ENCODE results near the gene EMC6. TPM values are rescaled to one million over a fixed set of nuclear protein-coding genes. Genes with fewer than 3 reads are reported as not detected.

EMC6 gene
- total RNA-seq, 8 experiments from 2014 or later: 21.1 to 60.8 (median 38.2) TPM

GRCh38 chr17:3657874-3658783, 10.5 kb upstream of the EMC6 start:
- WGBS, 10 experiments: 89 to 100% (median 92%) methylated on average over 1 to 6 of the region's 42 CpGs; no CpG with 5 or more reads in 4 of the 10 experiments
- H3K27ac ChIP-seq: no peak overlapping the region
- peak in 1 of 8 experiments; percentile 6 for ATAC-seq (replicated peaks in 6 of 8)
- H3K4me1 ChIP-seq (replicated peaks in 1 of 2): peaks cover 2 to 14% of the 10 kb centered on the region in 2 donors
- no peak overlapping the region for H3K4me3 ChIP-seq
- in situ Hi-C loops (cut with MboI; ENCODE audit: low pct_unique_long_range_greater_than_20kb in 2 of 9, low sequenced_read_pairs in 9 of 9, unreplicated experiment in 9 of 9): loop anchor here in 1 of 9 experiments (25.0 kb wide), 1 partner anchor 96 kb away; the partner anchor contains the start of gene TRPV3

DNA sequence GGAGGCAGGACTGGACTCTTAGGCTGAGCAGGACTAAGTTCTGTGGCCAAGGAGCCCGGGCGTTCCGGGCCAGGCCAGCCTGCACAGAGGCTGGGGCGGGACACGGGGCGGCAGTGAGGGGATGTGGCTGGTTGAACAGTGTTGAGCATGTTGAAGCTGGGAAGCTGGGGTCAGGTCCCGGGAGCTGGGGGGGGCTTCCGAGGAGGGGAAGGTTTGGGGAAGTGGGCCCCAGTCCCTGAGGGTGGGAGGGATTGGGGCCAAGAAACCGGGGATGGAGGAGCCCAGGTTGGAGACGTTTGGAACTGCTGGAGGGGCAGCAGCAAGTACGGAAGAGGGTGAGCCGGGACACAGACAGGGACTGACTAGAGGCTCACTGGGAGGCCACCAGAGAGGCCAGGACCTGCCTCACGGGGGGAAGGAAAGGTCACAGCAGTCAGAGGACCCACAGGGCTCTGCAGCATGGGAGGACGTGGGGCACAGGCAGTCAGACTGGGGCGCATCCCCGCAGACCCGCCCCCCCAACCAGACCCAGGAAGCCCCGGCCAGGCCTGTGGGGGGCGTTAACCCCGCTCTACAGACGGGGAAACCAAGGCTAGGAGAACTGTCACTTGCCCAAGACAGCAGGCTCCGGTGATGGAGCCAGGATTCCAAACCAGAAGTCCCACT, 9.7 kb upstream of the EMC6 start:
- no CpG with 5 or more reads among the region's 22 CpGs for WGBS, 10 experiments
- in situ Hi-C loops (cut with MboI; ENCODE audit: low pct_unique_long_range_greater_than_20kb in 2 of 9, low sequenced_read_pairs in 9 of 9, unreplicated experiment in 9 of 9): loop anchor here in 1 of 9 experiments (25.0 kb wide), 1 partner anchor 97 kb away; the partner anchor contains the start of gene TRPV3

GRCh38 chr17:3659541-3660111, 9.0 kb upstream of the EMC6 start:
- ATAC-seq (replicated peaks in 6 of 8): peak in 6 of 8 experiments; percentile 4 to 76 (median 36)
- Histone ChIP-seq H3K4me3 (no peak overlapping the region), H3K4me1 (replicated peaks in 1 of 2) (peaks cover 2 to 15% of the 10 kb centered on the region in 2 donors), H3K27ac (peak overlapping the region in 1 of 2 donors; percentile 53)
- in situ Hi-C loops (cut with MboI; ENCODE audit: low pct_unique_long_range_greater_than_20kb in 2 of 9, low sequenced_read_pairs in 9 of 9, unreplicated experiment in 9 of 9): loop anchor here in 1 of 9 experiments (25.0 kb wide), 1 partner anchor 97 kb away; the partner anchor contains the start of gene TRPV3
- 30 to 84% (median 60%) methylated on average over 1 to 15 of the region's 22 CpGs; no CpG with 5 or more reads in 7 of the 10 experiments for WGBS, 10 experiments

More for the DNA sequence above, 9.7 kb upstream of the EMC6 start:
- peaks cover 2 to 15% of the 10 kb centered on the region in 2 donors for H3K4me1 ChIP-seq (replicated peaks in 1 of 2)
- H3K4me3 ChIP-seq: no peak overlapping the region
- peak in 2 of 8 experiments; percentile 1 to 3 for ATAC-seq (replicated peaks in 6 of 8)
- no peak overlapping the region for H3K27ac ChIP-seq

- no peak overlapping the region for H3K4me3 ChIP-seq
- ATAC-seq (replicated peaks in 6 of 8): peak in 3 of 8 experiments; percentile 3 to 6 (median 5)
- in situ Hi-C loops (cut with MboI; ENCODE audit: low pct_unique_long_range_greater_than_20kb in 2 of 9, low sequenced_read_pairs in 9 of 9, unreplicated experiment in 9 of 9): loop anchor here in 1 of 9 experiments (25.0 kb wide), 1 partner anchor 98 kb away; the partner anchor contains the start of gene TRPV3
- 95% methylated on average over 4 of the region's 23 CpGs; no CpG with 5 or more reads in 9 of the 10 experiments for WGBS, 10 experiments
- H3K27ac ChIP-seq: no peak overlapping the region
- H3K4me1 ChIP-seq (replicated peaks in 1 of 2): peaks cover 2 to 15% of the 10 kb centered on the region in 2 donors
Observed at GRCh38 chr17:3660311-3660891, 8.2 kb upstream of the EMC6 start.

GRCh38 chr17:3663102-3664011, 5.3 kb upstream of the EMC6 start:
- in situ Hi-C loops (cut with MboI; ENCODE audit: low pct_unique_long_range_greater_than_20kb in 2 of 9, low sequenced_read_pairs in 9 of 9, unreplicated experiment in 9 of 9): loop anchor here in 1 of 9 experiments (25.0 kb wide), 1 partner anchor 101 kb away; the partner anchor contains the start of gene TRPV3
- Histone ChIP-seq H3K4me1 (replicated peaks in 1 of 2) (peaks cover 9 to 23% of the 10 kb centered on the region in 2 donors), H3K4me3 (no peak overlapping the region), H3K27ac (no peak overlapping the region)
- no peak for ATAC-seq (replicated peaks in 6 of 8)
- 0 to 97% (median 80%) methylated on average over 1 to 13 of the region's 33 CpGs; no CpG with 5 or more reads in 2 of the 10 experiments for WGBS, 10 experiments

DNA sequence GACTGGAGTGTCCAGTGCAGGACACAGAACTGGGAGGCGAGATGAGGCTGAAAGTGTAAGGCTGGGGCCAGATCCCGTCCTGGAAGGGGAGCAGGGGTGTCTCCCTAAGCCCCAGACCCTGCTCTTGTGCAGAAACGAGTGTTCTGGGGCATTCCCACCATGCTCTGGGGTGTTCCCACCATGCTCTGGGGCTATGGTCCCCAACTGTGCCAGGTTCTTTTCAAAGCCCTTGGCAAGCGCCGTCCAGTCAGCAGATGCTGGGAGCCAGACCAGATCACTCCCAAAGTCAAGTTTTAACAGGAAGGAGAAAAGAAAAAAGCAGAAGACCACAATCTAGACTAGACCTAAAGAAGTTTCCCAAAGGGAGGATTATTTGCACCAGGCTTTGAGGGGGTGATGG, 2.8 kb upstream of the EMC6 start:
- H3K27ac ChIP-seq: no peak overlapping the region
- in situ Hi-C loops (cut with MboI; ENCODE audit: low pct_unique_long_range_greater_than_20kb in 2 of 9, low sequenced_read_pairs in 9 of 9, unreplicated experiment in 9 of 9): loop anchor here in 1 of 9 experiments (25.0 kb wide), 1 partner anchor 104 kb away; the partner anchor contains the start of gene TRPV3
- H3K4me1 ChIP-seq (replicated peaks in 1 of 2): peaks cover 11 to 21% of the 10 kb centered on the region in 2 donors
- H3K4me3 ChIP-seq: no peak overlapping the region
- whole genome bisulfite sequencing, 10 experiments: 45 to 100% (median 69%) methylated on average over 2 to 5 of the region's 5 CpGs; no CpG with 5 or more reads in 6 of the 10 experiments
- no peak for ATAC-seq (replicated peaks in 6 of 8)

- peaks cover 11 to 21% of the 10 kb centered on the region in 2 donors for H3K4me1 ChIP-seq (replicated peaks in 1 of 2)
- in situ Hi-C loops (cut with MboI; ENCODE audit: low pct_unique_long_range_greater_than_20kb in 2 of 9, low sequenced_read_pairs in 9 of 9, unreplicated experiment in 9 of 9): loop anchor here in 1 of 9 experiments (25.0 kb wide), 1 partner anchor 104 kb away; the partner anchor contains the start of gene TRPV3
- WGBS, 10 experiments: 7 to 100% (median 100%) methylated on average over 1 to 3 of the region's 6 CpGs; no CpG with 5 or more reads in 6 of the 10 experiments
- no peak overlapping the region for H3K27ac ChIP-seq
- ATAC-seq (replicated peaks in 6 of 8): no peak
- H3K4me3 ChIP-seq: no peak overlapping the region
Observed at GRCh38 chr17:3666516-3666915, 2.1 kb upstream of the EMC6 start.

- peak overlapping the region; percentile 89 to 95 for H3K27ac ChIP-seq
- peak overlapping the region; percentile 65 to 96 (median 83) for H3K4me3 ChIP-seq
- in situ Hi-C loops (cut with MboI; ENCODE audit: low pct_unique_long_range_greater_than_20kb in 2 of 9, low sequenced_read_pairs in 9 of 9, unreplicated experiment in 9 of 9): loop anchor here in 1 of 9 experiments (25.0 kb wide), 1 partner anchor 105 kb away; the partner anchor contains the start of gene TRPV3
- peaks cover 11 to 19% of the 10 kb centered on the region in 2 donors for H3K4me1 ChIP-seq (replicated peaks in 1 of 2)
- ATAC-seq (replicated peaks in 6 of 8): peak; percentile 61 to 76 (median 68)
- WGBS, 10 experiments: 0 to 38% (median 5%) methylated on average over 1 to 7 of the region's 39 CpGs; no CpG with 5 or more reads in 3 of the 10 experiments
Observed at GRCh38 chr17:3667366-3668278, 990 bp upstream of the EMC6 start.

DNA sequence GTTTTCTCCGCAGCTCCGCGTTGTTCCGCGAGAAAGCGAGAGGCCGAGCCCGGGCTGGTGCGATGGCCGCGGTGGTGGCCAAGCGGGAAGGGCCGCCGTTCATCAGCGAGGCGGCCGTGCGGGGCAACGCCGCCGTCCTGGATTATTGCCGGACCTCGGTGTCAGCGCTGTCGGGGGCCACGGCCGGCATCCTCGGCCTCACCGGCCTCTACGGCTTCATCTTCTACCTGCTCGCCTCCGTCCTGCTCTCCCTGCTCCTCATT, 404 bp downstream of the EMC6 start:
- in situ Hi-C loops (cut with MboI; ENCODE audit: low pct_unique_long_range_greater_than_20kb in 2 of 9, low sequenced_read_pairs in 9 of 9, unreplicated experiment in 9 of 9): loop anchor here in 1 of 9 experiments (25.0 kb wide), 1 partner anchor 107 kb away; the partner anchor contains the start of gene TRPV3
- Histone ChIP-seq H3K27ac (peak overlapping the region; percentile 79 to 88), H3K4me1 (replicated peaks in 1 of 2) (peaks cover 11 to 13% of the 10 kb centered on the region in 2 donors), H3K4me3 (peak overlapping the region; percentile 73 to 96 (median 90))
- 0 to 1% (median 0%) methylated on average over 1 to 14 of the region's 32 CpGs; no CpG with 5 or more reads in 6 of the 10 experiments for WGBS, 10 experiments
- ATAC-seq (replicated peaks in 6 of 8): no peak

DNA sequence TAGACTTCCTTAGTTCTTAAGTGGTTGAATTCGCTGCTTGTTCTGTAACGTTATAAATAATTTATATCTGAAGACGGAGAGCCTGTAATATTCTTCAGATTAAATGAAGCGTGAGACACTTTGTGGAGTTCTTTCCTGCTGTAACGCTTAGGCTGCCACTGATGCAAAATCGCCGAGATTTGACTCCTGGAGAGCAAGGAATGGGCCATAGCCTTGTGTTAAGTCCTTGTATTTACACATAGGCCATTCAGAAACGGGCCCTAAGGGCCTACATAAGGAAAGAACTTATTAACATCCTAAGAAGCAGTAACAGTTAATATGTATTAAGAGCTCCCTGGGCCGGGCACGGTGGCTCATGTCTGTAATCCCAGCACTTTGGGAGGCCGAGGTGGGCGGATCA, 936 bp downstream of the EMC6 start:
- peak overlapping the region; percentile 73 to 96 (median 90) for H3K4me3 ChIP-seq
- peaks cover 11 to 13% of the 10 kb centered on the region in 2 donors for H3K4me1 ChIP-seq (replicated peaks in 1 of 2)
- H3K27ac ChIP-seq: peak overlapping the region in 1 of 2 donors; percentile 88
- no peak for ATAC-seq (replicated peaks in 6 of 8)
- WGBS, 10 experiments: 0 to 55% (median 28%) methylated on average over 1 to 12 of the region's 12 CpGs; no CpG with 5 or more reads in 3 of the 10 experiments
- in situ Hi-C loops (cut with MboI; ENCODE audit: low pct_unique_long_range_greater_than_20kb in 2 of 9, low sequenced_read_pairs in 9 of 9, unreplicated experiment in 9 of 9): loop anchor here in 1 of 9 experiments (25.0 kb wide), 1 partner anchor 107 kb away; the partner anchor contains the start of gene TRPV3
